SU-DHL-6 (cell line): ENCODE measurements around the gene PDHB.

Experiments used
- H2AFZ ChIP-seq: fragments of 200-600 bp; sonication (generic); 2 replicates; pipeline ENCODE4 v1.6.1; 2014; ENCODE audit warnings: low read depth, mild to moderate bottlenecking, moderate library complexity, mixed read lengths, antibody characterized with exemption, low read length; ENCODE audit not compliant: severe bottlenecking
- H3F3A ChIP-seq: fragments of 200-600 bp; shearing (Covaris generic); 2 replicates; pipeline ENCODE4 v1.6.0; 2016; ENCODE audit warnings: antibody characterized with exemption, mild to moderate bottlenecking; ENCODE audit not compliant: insufficient read depth
- H3K27ac ChIP-seq: fragments of 200-600 bp; sonication (generic); 2 replicates; pipeline ENCODE4 v1.5.1; 2016; ENCODE audit warnings: low read depth, mild to moderate bottlenecking, low read length, moderate library complexity, mixed read lengths
- H3K27me3 ChIP-seq: fragments of 200-600 bp; sonication (generic), shearing (Covaris generic); 2 replicates; pipeline ENCODE4 v1.6.0; 2014; ENCODE audit warnings: mild to moderate bottlenecking, low read length
- H3K36me3 ChIP-seq: fragments of 200-600 bp; sonication (generic); 2 replicates; pipeline ENCODE4 v1.6.1; 2014; ENCODE audit warnings: mild to moderate bottlenecking, low read length, mixed read lengths
- H3K4me2 ChIP-seq: fragments of 300-600, 200-600 bp; shearing (Covaris generic), sonication (generic); 2 replicates; pipeline ENCODE4 v1.6.0; 2014; ENCODE audit warnings: low read length, low read depth, mild to moderate bottlenecking; ENCODE audit not compliant: poor library complexity, severe bottlenecking
- H3K4me3 ChIP-seq: fragments of 200-600 bp; sonication (generic); 2 replicates; pipeline ENCODE4 v1.5.1; 2014; ENCODE audit warnings: antibody characterized with exemption, low read length, mild to moderate bottlenecking, mixed read lengths; ENCODE audit not compliant: insufficient read depth, poor library complexity, severe bottlenecking
- H3K79me2 ChIP-seq: fragments of 200-600 bp; sonication (generic); 2 replicates; pipeline ENCODE4 v1.6.1; 2014; ENCODE audit warnings: mild to moderate bottlenecking, low read length, moderate library complexity; ENCODE audit not compliant: insufficient read depth
- H3K9ac ChIP-seq: fragments of 200-600 bp; sonication (generic); 2 replicates; pipeline ENCODE4 v1.7.0; 2014; ENCODE audit warnings: mild to moderate bottlenecking, low read length
- H3K9me2 ChIP-seq: fragments of 200-600 bp; sonication (generic); replicated peaks from 2 replicates; pipeline ENCODE4 v1.6.1; 2014; ENCODE audit warnings: low read length; ENCODE audit not compliant: insufficient read depth
- H3K9me3 ChIP-seq: fragments of 200-600 bp; sonication (generic); 2 replicates; pipeline ENCODE4 v1.6.1; 2014; ENCODE audit warnings: low read length, mixed read lengths; ENCODE audit not compliant: insufficient read depth
- H4K20me1 ChIP-seq: fragments of 200-600 bp; sonication (generic); 2 replicates; pipeline ENCODE4 v1.6.1; 2014; ENCODE audit warnings: low read depth, mild to moderate bottlenecking, antibody characterized with exemption, low read length, moderate library complexity, mixed read lengths
- CTCF ChIP-seq: fragments of 200-600 bp; sonication (generic); IDR thresholded peaks from one replicate; pipeline ENCODE4 v1.5.1; 2017; ENCODE audit warnings: antibody characterized with exemption, mild to moderate bottlenecking, low read length, moderate library complexity; ENCODE audit not compliant: insufficient read depth, poor library complexity, severe bottlenecking
- EZH2phosphoT487 ChIP-seq: fragments of 200-600 bp; sonication (generic), shearing (Covaris generic); conservative IDR thresholded peaks from 2 replicates; pipeline ENCODE4 v1.6.1; 2018; ENCODE audit warnings: mild to moderate bottlenecking, antibody characterized with exemption, low read length, moderate library complexity, mixed read lengths

The PDHB gene

DNA sequence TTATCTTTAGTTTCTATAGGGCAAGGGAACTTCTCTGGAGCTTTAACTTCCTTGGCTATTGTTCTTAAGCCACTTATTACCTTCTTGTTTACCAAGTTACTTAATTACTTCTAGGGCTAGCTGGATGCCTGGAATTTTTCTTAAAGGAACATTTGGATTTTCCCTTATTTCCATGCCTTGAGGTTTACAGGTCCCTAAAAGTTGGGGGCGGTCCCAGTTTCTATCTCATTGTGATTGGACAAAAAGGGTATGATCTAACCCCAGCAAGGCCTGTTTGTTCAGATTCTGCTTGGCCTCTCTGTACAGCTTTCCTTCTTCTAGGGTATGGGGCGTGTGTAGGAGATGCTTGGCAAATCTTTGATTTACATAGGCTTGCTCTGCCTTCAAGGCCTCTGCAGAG, 17.4 kb downstream of the PDHB start:
- Histone ChIP-seq H3K4me2 (no peak overlapping the region), H3K36me3 (peaks cover 25% of the 10 kb centered on the region; the same call in 1 of the 2 replicates), H3K79me2 (no peaks in the 10 kb centered on the region), H3K9me3 (no peaks in the 10 kb centered on the region), H3K9ac (no peak overlapping the region), H3F3A (peaks cover 21% of the 10 kb centered on the region), H2AFZ (no peak overlapping the region), H3K9me2 (no peaks in the 10 kb centered on the region), H4K20me1 (no peaks in the 10 kb centered on the region), H3K4me3 (no peak overlapping the region), H3K27ac (no peak overlapping the region), H3K27me3 (no peaks in the 10 kb centered on the region)
- TF ChIP-seq EZH2phosphoT487 (no peak), CTCF (no peak)

DNA sequence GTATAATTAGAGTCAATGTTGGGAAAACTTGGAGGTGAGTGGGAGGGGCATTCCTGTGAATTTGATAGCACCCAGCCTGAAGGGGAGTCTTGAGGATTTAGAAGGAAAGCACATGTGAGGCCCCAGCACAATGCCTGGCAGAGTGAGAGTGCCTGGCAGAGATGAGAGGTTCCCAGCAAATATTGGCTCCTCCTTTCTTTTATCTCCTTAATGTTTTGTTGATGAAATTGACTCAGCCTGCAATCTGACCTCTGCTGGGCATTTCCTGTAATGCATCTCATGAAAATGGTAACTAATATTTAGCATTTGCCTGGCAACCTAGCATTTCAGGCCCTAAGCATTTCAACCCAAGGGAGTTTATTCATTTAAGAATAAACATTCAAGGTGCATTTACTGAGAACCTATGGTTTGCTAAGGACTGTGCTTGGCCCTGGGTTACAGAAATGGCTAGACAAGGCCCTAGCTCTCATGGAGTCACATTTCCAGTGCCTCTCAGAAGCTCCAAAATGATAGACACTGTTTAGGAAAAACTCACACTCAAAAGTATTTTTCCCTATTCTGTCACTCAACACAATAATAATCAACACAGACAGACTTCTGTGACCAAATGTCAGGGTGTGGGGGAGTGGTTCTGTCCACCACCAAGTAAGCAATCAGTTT, 19.0 kb downstream of the PDHB start:
- H3K79me2 ChIP-seq: no peaks in the 10 kb centered on the region
- H3K4me2 ChIP-seq: no peak overlapping the region
- no peaks in the 10 kb centered on the region for H3K9me2 ChIP-seq
- H3K4me3 ChIP-seq: no peak overlapping the region
- no peak overlapping the region for H3K27ac ChIP-seq
- TF ChIP-seq CTCF (peak; percentile 53), EZH2phosphoT487 (no peak)
- H4K20me1 ChIP-seq: no peaks in the 10 kb centered on the region
- H3K9me3 ChIP-seq: no peaks in the 10 kb centered on the region
- no peak overlapping the region for H2AFZ ChIP-seq
- no peaks in the 10 kb centered on the region for H3K27me3 ChIP-seq
- no peak overlapping the region for H3K9ac ChIP-seq
- peaks cover 19% of the 10 kb centered on the region; the same call in 1 of the 2 replicates for H3K36me3 ChIP-seq
- H3F3A ChIP-seq: peaks cover 11% of the 10 kb centered on the region

DNA sequence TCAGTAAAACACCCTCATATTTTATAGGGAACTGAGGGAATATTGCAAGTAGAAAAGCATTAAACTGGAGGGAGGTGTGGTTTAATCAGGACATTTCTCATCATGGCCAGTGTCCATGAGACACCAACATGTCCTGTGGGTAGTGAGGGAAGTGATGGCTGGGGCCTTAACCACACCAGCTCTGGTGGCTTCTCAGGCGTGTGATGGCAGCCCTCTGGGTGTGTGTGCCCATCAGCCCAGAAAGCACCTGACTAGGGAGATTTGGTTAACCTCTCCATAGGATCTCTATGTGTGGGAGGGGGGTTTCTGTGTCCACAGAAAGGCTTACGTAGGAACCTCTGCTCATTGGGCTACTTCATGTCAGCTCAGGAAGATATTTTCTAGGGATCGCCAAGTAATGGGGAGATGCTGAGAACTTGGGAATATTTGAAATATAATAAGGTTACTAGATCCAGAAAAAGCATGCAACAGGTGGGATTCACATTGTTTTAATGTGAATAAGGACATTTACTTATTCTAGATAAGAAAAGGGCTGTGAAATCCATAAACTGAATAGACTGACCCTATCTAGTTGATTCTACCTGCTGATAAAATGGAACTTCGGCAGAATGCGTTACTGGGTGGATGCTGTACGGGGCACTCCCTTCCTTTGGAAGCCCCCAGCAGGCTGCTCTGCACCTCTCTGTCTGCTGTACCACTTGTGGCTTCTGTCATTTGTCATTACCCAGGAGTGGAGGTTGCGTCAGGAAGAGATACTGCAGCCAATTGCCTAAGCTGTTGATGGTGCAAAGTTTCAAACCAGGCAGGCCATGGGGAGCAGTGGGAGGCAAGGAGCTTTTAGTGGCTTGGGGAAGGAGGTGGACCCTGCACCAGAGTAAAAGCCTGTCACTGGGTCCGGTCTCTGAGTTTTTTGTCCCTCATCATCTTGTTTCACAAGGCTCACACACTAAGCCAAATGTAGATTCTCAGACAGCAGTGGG, 21.5 kb downstream of the PDHB start:
- H3K9me2 ChIP-seq: no peaks in the 10 kb centered on the region
- no peaks in the 10 kb centered on the region for H3K9me3 ChIP-seq
- no peak for TF ChIP-seq CTCF
- no peak for TF ChIP-seq EZH2phosphoT487
- H3K4me3 ChIP-seq: no peak overlapping the region
- H4K20me1 ChIP-seq: no peaks in the 10 kb centered on the region
- no peaks in the 10 kb centered on the region for H3K79me2 ChIP-seq
- no peak overlapping the region for H3K4me2 ChIP-seq
- no peak overlapping the region for H2AFZ ChIP-seq
- peaks cover 11% of the 10 kb centered on the region for H3F3A ChIP-seq
- H3K36me3 ChIP-seq: peaks cover 28% of the 10 kb centered on the region
- H3K27me3 ChIP-seq: no peaks in the 10 kb centered on the region
- no peak overlapping the region for H3K9ac ChIP-seq
- H3K27ac ChIP-seq: no peak overlapping the region
